Esophagus muscularis mucosa (tissue), 4 donors: Measurements from ENCODE around the gene RCN2. TPM values are rescaled to one million over a fixed set of nuclear protein-coding genes. Genes with fewer than 3 reads are reported as not detected.

ENCODE experiments used
- DNase-seq: peaks from one replicate; pipeline ENCODE4 v3.0.0-alpha.2; 2017; ENCODE audit errors: extremely low spot score
- H3K27ac ChIP-seq, 4 donors: fragments of 200-600 bp; sonication (generic); replicated peaks in 1 of 4; 1 replicate in 3 of 4; 2 replicates in 1 of 4; pipeline ENCODE4 v1.5.1; 2016 to 2019; ENCODE audit warnings: mild to moderate bottlenecking in 1 of 4
- H3K27me3 ChIP-seq, 4 donors: fragments of 200-600 bp; sonication (generic); one replicate each; pipeline versions ENCODE4 v1.5.1 to v1.6.0; 2016 to 2019
- H3K36me3 ChIP-seq, 4 donors: fragments of 200-600 bp; sonication (generic); one replicate each; pipeline ENCODE4 v1.5.1; 2016 to 2019
- H3K4me1 ChIP-seq, 4 donors: fragments of 200-600 bp; sonication (generic); one replicate each; pipeline ENCODE4 v1.5.1; 2016 to 2019
- H3K4me3 ChIP-seq, 4 donors: fragments of 200-600 bp; sonication (generic); 1 replicate in 2 of 4; 2 replicates in 2 of 4; pipeline ENCODE4 v1.5.1; 2016 to 2019; ENCODE audit warnings: mild to moderate bottlenecking in 4 of 4, moderate library complexity in 1 of 4
- H3K9me3 ChIP-seq, 4 donors: fragments of 200-600 bp; sonication (generic); 1 replicate in 3 of 4; 2 replicates in 1 of 4; pipeline ENCODE4 v1.5.1; 2016 to 2019
- CTCF ChIP-seq, 3 experiments: fragments of 200-600 bp in 2 of 3; fragments of 450-650 bp in 1 of 3; sonication (generic) in 2 of 3; IDR thresholded peaks; one replicate each; pipeline ENCODE4 v1.5.1; 2017 to 2019; ENCODE audit warnings: antibody characterized with exemption in 3 of 3, mild to moderate bottlenecking in 2 of 3, moderate library complexity in 1 of 3
- EP300 ChIP-seq: sonication (generic); formaldehyde crosslinking; IDR thresholded peaks from one replicate; pipeline ENCODE4 v1.6.1; 2017; ENCODE audit warnings: antibody characterized with exemption
- POLR2A ChIP-seq: fragments of 450-650 bp; IDR thresholded peaks from one replicate; pipeline ENCODE4 v1.6.1; 2017; ENCODE audit warnings: antibody characterized with exemption, moderate library complexity, mild to moderate bottlenecking, low read depth
- POLR2AphosphoS5 ChIP-seq, 2 donors: sonication (generic); formaldehyde crosslinking; IDR thresholded peaks; one replicate each; pipeline ENCODE4 v1.6.1; 2017; ENCODE audit warnings: antibody characterized with exemption in 2 of 2
- WGBS: methylation state at CpG from one replicate; pipeline ENCODE4 v1.1.5; 2018; 5-methylcytosine and 5-hydroxymethylcytosine counted together
- intact Hi-C: fragments of 100-400 bp; cut with DNase I; formaldehyde crosslinking; loops from one replicate; pipeline ENCODE4 v1.15.1; 2023
- total RNA-seq, 4 donors: library from RNA; depleted of rRNA; stranded (reverse); fragments of >200 nt; gene quantifications; one replicate each; pipeline versions ENCODE4 v1.1.0 to v1.2.1, GENCODE V29; 2016

The RCN2 gene
- total RNA-seq, 4 donors from 2014 or later, result 35.6 to 55.6 (median 43.0) TPM

GRCh38 chr15:76973362-76973743 is 41.8 kb downstream of the RCN2 start:
- TF ChIP-seq CTCF (IDR thresholded peaks at IDR 0.05) (peak in 2 of 3 experiments; percentile 17 to 39), EP300 (no peak)
- peaks cover 13 to 19% (median 17%) of the 10 kb centered on the region in 4 donors for H3K4me1 ChIP-seq
- no peak for DNase-seq
- peak overlapping the region in 1 of 4 donors; percentile 29 for H3K4me3 ChIP-seq
- intact Hi-C loops, result loop anchor here (5.0 kb wide), 1 partner anchor 59 kb away; no protein-coding TSS in a partner anchor
- H3K9me3 ChIP-seq, result no peaks in the 10 kb centered on the region
- H3K27ac ChIP-seq, result peak overlapping the region in 2 of 4 donors; percentile 37 to 52
- no peaks in the 10 kb centered on the region for H3K27me3 ChIP-seq
- no peaks in the 10 kb centered on the region for H3K36me3 ChIP-seq
- WGBS, result 40% methylated on average over 4 of the region's 4 CpGs

GRCh38 chr15:76973906-76974305 is 42.4 kb downstream of the RCN2 start:
- Histone ChIP-seq H3K27ac (no peak overlapping the region), H3K9me3 (no peaks in the 10 kb centered on the region), H3K27me3 (peaks cover 0 to 1% (median 0%) of the 10 kb centered on the region in 4 donors), H3K4me1 (peaks cover 13 to 19% (median 17%) of the 10 kb centered on the region in 4 donors), H3K4me3 (no peak overlapping the region), H3K36me3 (no peaks in the 10 kb centered on the region)
- WGBS, result 98% methylated on average over 2 of the region's 2 CpGs
- intact Hi-C loops, result loop anchor here (5.0 kb wide), 1 partner anchor 58 kb away; no protein-coding TSS in a partner anchor
- no peak for DNase-seq
- TF ChIP-seq CTCF (IDR thresholded peaks at IDR 0.05) (no peak), POLR2AphosphoS5 (IDR thresholded peaks at IDR 0.05) (no peak), EP300 (no peak), POLR2A (no peak)

GRCh38 chr15:76974456-76975036 is 43.0 kb downstream of the RCN2 start:
- Histone ChIP-seq H3K36me3 (no peaks in the 10 kb centered on the region), H3K27me3 (peaks cover 0 to 5% (median 0%) of the 10 kb centered on the region in 4 donors), H3K27ac (no peak overlapping the region), H3K4me1 (peaks cover 13 to 19% (median 17%) of the 10 kb centered on the region in 4 donors), H3K9me3 (no peaks in the 10 kb centered on the region), H3K4me3 (no peak overlapping the region)
- TF ChIP-seq EP300, result no peak
- no peak for TF ChIP-seq POLR2AphosphoS5 (IDR thresholded peaks at IDR 0.05)
- no peak for TF ChIP-seq POLR2A
- no peak for TF ChIP-seq CTCF (IDR thresholded peaks at IDR 0.05)
- no peak for DNase-seq
- 85% methylated on average over 4 of the region's 4 CpGs for WGBS
- intact Hi-C loops, result loop anchor here (5.0 kb wide), 1 partner anchor 58 kb away; no protein-coding TSS in a partner anchor

- no peaks in the 10 kb centered on the region for H3K36me3 ChIP-seq
- TF ChIP-seq CTCF (IDR thresholded peaks at IDR 0.05), result no peak
- TF ChIP-seq EP300, result no peak
- TF ChIP-seq POLR2AphosphoS5 (IDR thresholded peaks at IDR 0.05), result no peak
- no peak for TF ChIP-seq POLR2A
- no peak overlapping the region for H3K27ac ChIP-seq
- peaks cover 13 to 19% (median 17%) of the 10 kb centered on the region in 4 donors for H3K4me1 ChIP-seq
- intact Hi-C loops, result no loop called here
- no peak for DNase-seq
- H3K9me3 ChIP-seq, result no peaks in the 10 kb centered on the region
- 91% methylated on average over 1 of the region's 1 CpG for WGBS
- H3K27me3 ChIP-seq, result peaks cover 0 to 5% (median 0%) of the 10 kb centered on the region in 4 donors
- H3K4me3 ChIP-seq, result no peak overlapping the region
Observed at GRCh38 chr15:76976141-76976540, 44.6 kb downstream of the RCN2 start.
